K562 (cell line): ENCODE data around the gene STUB1. TPM values are rescaled to one million over a fixed set of nuclear protein-coding genes. Genes with fewer than 3 reads are reported as not detected.

Experiments used
- ATAC-seq: fragments of 200-7000 bp; cut with Tn5 transposase; 3 replicates; pipeline ENCODE4 v1.9.1; 2020; ENCODE audit warnings: moderate library complexity
- BruUV-seq: library from RNA; stranded (reverse); fragments of 400-500 nt; replicated peaks from 2 replicates; lab custom pipeline; 2021; lab: Mats Ljungman, UMichigan
- CTCF ChIA-PET: fragments of 300-600 bp; formaldehyde crosslinking; extraction: SDS; loops from one replicate; lab custom pipeline; 2021; ENCODE audit warnings: low intra/inter-chr PET ratio; lab: Yijun Ruan, JAX
- POLR2A ChIA-PET: fragments of 300-600, 350-650 bp; sonication (Branson Sonifier 250); formaldehyde crosslinking; extraction: SDS; loops from one replicate; lab custom pipeline; 2021; ENCODE audit warnings: antibody characterized with exemption, inconsistent platforms; lab: Yijun Ruan, JAX
- DNase-seq, 4 experiments: peaks; one replicate each; pipeline versions ENCODE4 v3.0.0 to v3.0.0-alpha.2; 2011 to 2018; ENCODE audit warnings: low spot score in 3 of 4, mixed read lengths in 3 of 4; ENCODE audit errors: extremely low read depth in 1 of 4
- FAIRE-seq: peaks from 2 replicates; lab custom pipeline; 2011; peaks lifted over from hg19 to GRCh38; lab: Jason Lieb, UNC
- H2AFZ ChIP-seq: 2 replicates; pipeline ENCODE4 v1.6.0; 2011; ENCODE audit warnings: low read depth, low read length, control low read depth, inconsistent platforms
- H3K27ac ChIP-seq: fragments of 200-600 bp; 3 replicates; pipeline ENCODE4 v1.8.0; 2011; ENCODE audit warnings: low read depth, mild to moderate bottlenecking, control low read depth, inconsistent platforms, low read length, moderate library complexity, mixed read lengths; ENCODE audit errors: extremely low read depth
- H3K27me3 ChIP-seq, 2 experiments: fragments of 300-600 bp in 1 of 2; 2 replicates in 1 of 2; 3 replicates in 1 of 2; pipeline versions ENCODE4 v1.6.0 to v1.8.0; 2011; ENCODE audit warnings: inconsistent platforms in 2 of 2, low read length in 2 of 2, mild to moderate bottlenecking in 1 of 2, mixed read lengths in 1 of 2, moderate library complexity in 1 of 2; ENCODE audit not compliant: control insufficient read depth in 2 of 2, insufficient read depth in 2 of 2
- H3K36me3 ChIP-seq: fragments of 300-600 bp; 3 replicates; pipeline ENCODE4 v1.8.0; 2011; ENCODE audit warnings: mild to moderate bottlenecking, low read length, inconsistent platforms; ENCODE audit not compliant: control insufficient read depth, insufficient read depth
- H3K4me1 ChIP-seq, 2 experiments: fragments of 200-600 bp in 1 of 2; replicated peaks in 1 of 2; 2 replicates in 1 of 2; 3 replicates in 1 of 2; pipeline versions ENCODE4 v1.5.1 to v1.8.0; 2011; ENCODE audit warnings: inconsistent platforms in 2 of 2, low read length in 2 of 2, mild to moderate bottlenecking in 1 of 2, mixed read lengths in 1 of 2, moderate library complexity in 1 of 2; ENCODE audit not compliant: control insufficient read depth in 2 of 2, insufficient read depth in 2 of 2
- H3K4me2 ChIP-seq: 2 replicates; pipeline ENCODE4 v1.6.1; 2011; ENCODE audit warnings: low read length, control low read depth, inconsistent platforms, mixed read lengths; ENCODE audit not compliant: insufficient read depth
- H3K4me3 ChIP-seq: fragments of 200-600 bp; sonication (generic), shearing (Covaris generic); 2 replicates; pipeline ENCODE4 v1.5.1; 2016; ENCODE audit warnings: control low read depth, inconsistent platforms
- H3K79me2 ChIP-seq: fragments of 200-600 bp; 3 replicates; pipeline ENCODE4 v1.8.0; 2011; ENCODE audit warnings: low read length, inconsistent platforms; ENCODE audit not compliant: control insufficient read depth, insufficient read depth
- H3K9ac ChIP-seq, 2 experiments: 2 replicates each; pipeline versions ENCODE4 v1.6.0 to v1.6.1; 2011; ENCODE audit warnings: low read depth in 2 of 2, low read length in 2 of 2, control low read depth in 1 of 2, inconsistent platforms in 1 of 2, mild to moderate bottlenecking in 1 of 2, mixed read lengths in 1 of 2; ENCODE audit not compliant: insufficient read depth in 1 of 2
- H3K9me1 ChIP-seq: one replicate; pipeline ENCODE4 v1.6.0; 2011; ENCODE audit warnings: inconsistent platforms, mild to moderate bottlenecking, low read length, moderate library complexity; ENCODE audit not compliant: control insufficient read depth, insufficient read depth
- H3K9me3 ChIP-seq: replicated peaks from 2 replicates; pipeline ENCODE4 v1.5.1; 2011; ENCODE audit warnings: low read depth, low read length, inconsistent platforms; ENCODE audit not compliant: control insufficient read depth, insufficient read depth
- H4K20me1 ChIP-seq: replicated peaks from 2 replicates; pipeline ENCODE4 v1.6.1; 2011; ENCODE audit warnings: low read length, inconsistent platforms, mixed read lengths; ENCODE audit not compliant: control insufficient read depth, insufficient read depth
- HMGN3 ChIP-seq: IDR thresholded peaks from 2 replicates; pipeline ENCODE4 v1.6.1; 2011; ENCODE audit warnings: borderline replicate concordance, low read depth, mild to moderate bottlenecking, mixed read lengths, low read length; ENCODE audit not compliant: insufficient read length; ENCODE audit errors: extremely low read depth
- POLR2G ChIP-seq: fragments of 200-400 bp; formaldehyde crosslinking; IDR thresholded peaks from 2 replicates; pipeline ENCODE4 v1.6.1; 2017; ENCODE audit warnings: low read depth, mild to moderate bottlenecking, antibody characterized with exemption, low read length, moderate library complexity
- RBFOX2 ChIP-seq: fragments of 200-400 bp; formaldehyde crosslinking; IDR thresholded peaks from 2 replicates; pipeline ENCODE4 v1.6.1; 2017; ENCODE audit warnings: low read depth, mild to moderate bottlenecking, low read length, moderate library complexity
- RHOXF2B ChIP-seq: fragments of 250-450 bp; sonication (Bioruptor Pico); conservative IDR thresholded peaks from 2 replicates; pipeline ENCODE4 v1.5.1; 2021
- STAT5B ChIP-seq: fragments of 250-450 bp; sonication (Bioruptor Pico); IDR thresholded peaks from 2 replicates; pipeline ENCODE4 v1.8.0; 2021; ENCODE audit warnings: mild to moderate bottlenecking, inconsistent platforms
- TEAD4 ChIP-seq, 2 experiments: sonication (generic) in 1 of 2; formaldehyde crosslinking in 1 of 2; IDR thresholded peaks; 2 replicates each; pipeline versions ENCODE4 v1.6.1 to v1.8.0; 2012 to 2022; ENCODE audit warnings: borderline replicate concordance in 1 of 2, inconsistent platforms in 1 of 2, low read length in 1 of 2, mild to moderate bottlenecking in 1 of 2, missing genetic modification reagents in 1 of 2
- ZNF134 ChIP-seq: fragments of 250-450 bp; sonication (Bioruptor Pico); conservative IDR thresholded peaks from 2 replicates; pipeline ENCODE4 v1.4.0; 2020
- WGBS: fragments of 100-300 bp; shearing (Covaris generic); methylation state at CpG from one replicate; pipeline ENCODE4 v1.1.6; 2016; ENCODE audit warnings: low coverage, mixed read lengths; ENCODE audit not compliant: insufficient coverage; ENCODE audit errors: missing lambda C conversion rate; 5-methylcytosine and 5-hydroxymethylcytosine counted together
- in situ Hi-C: fragments of 300-500 bp; cut with MboI; formaldehyde crosslinking; loops from 4 replicates; pipeline ENCODE4 v1.15.0; 2018; ENCODE audit warnings: inconsistent platforms, mixed read lengths
- intact Hi-C: fragments of 100-400 bp; cut with micrococcal nuclease; formaldehyde crosslinking; loops from 2 replicates; pipeline ENCODE4 v1.14.2; 2022
- polyA plus RNA-seq, 8 experiments: library from polyadenylated mRNA; depleted of rRNA in 4 of 8; stranded (reverse) in 5 of 8; unstranded in 3 of 8; fragments of >200 nt; fragmentation: Nextera tagmentation in 2 of 8; fragmentation: Illumina TruSeq in 1 of 8; extraction: Ambion mirVana in 2 of 8; extraction: Trizol in 1 of 8; gene quantifications; 2 replicates each; pipeline versions ENCODE4 v1.2.1 to v1.2.3, GENCODE V29; 2011 to 2014; ENCODE audit warnings: inconsistent platforms in 1 of 8, missing spikeins in 1 of 8
- total RNA-seq, 7 experiments: library from RNA; depleted of rRNA in 6 of 7; stranded (reverse); fragments of >200 nt in 6 of 7; fragmentation: Illumina TruSeq in 2 of 7; extraction: Trizol in 2 of 7; gene quantifications; 2 replicates each; pipeline versions ENCODE4 v1.2.1 to v1.2.3, GENCODE V29; 2011 to 2021; ENCODE audit warnings: low replicate concordance in 1 of 7
- TF ChIP-seq, protein P1 (sequence below): sonication (generic); formaldehyde crosslinking; IDR thresholded peaks from 2 replicates; pipeline ENCODE4 v1.8.1; 2022; ENCODE audit warnings: missing genetic modification reagents

STUB1 gene
- total and polyA plus RNA-seq, 9 of the 15 experiments (the other 6 are each of a cell fraction or from before 2014, with no cell fraction given) = 10.6 to 251 (median 152) TPM

DNA sequence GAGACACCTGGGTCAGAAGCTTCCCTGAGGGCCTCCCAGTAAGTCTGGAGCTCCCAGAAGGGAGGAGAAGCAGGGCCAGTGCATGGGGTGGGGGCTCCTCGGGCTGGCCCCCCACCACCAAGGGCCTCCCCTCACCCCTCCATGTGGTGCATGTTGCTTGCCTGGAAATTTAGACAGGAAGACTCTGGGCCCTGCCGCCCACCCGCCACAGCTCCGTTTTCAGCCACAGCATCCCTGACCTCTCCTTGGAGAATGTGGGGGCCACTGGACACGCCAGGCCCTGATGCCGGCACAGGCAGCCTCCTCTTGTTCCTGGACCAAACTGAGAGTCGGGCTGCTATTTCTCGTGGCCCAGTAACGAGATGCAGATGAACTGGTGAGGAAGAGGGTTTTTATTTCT, 41.4 kb upstream of the STUB1 start:
- Histone ChIP-seq H3K9ac (peak overlapping the region in 1 of 2 experiments; percentile 74; a peak in 2 of 4 replicates), H3K9me3 (no peaks in the 10 kb centered on the region), H3K4me1 (peaks cover 18 to 87% of the 10 kb centered on the region in 2 experiments; a peak in 4 of 5 replicates), H3K4me3 (no peak overlapping the region), H3K27ac (no peak overlapping the region), H3K9me1 (no peaks in the 10 kb centered on the region), H3K79me2 (peaks cover 53% of the 10 kb centered on the region), H2AFZ (no peak overlapping the region), H3K27me3 (no peaks in the 10 kb centered on the region), H4K20me1 (no peaks in the 10 kb centered on the region), H3K4me2 (no peak overlapping the region), H3K36me3 (peaks cover 20% of the 10 kb centered on the region; the same call in 1 of the 3 replicates)
- TF ChIP-seq, protein P1, sequence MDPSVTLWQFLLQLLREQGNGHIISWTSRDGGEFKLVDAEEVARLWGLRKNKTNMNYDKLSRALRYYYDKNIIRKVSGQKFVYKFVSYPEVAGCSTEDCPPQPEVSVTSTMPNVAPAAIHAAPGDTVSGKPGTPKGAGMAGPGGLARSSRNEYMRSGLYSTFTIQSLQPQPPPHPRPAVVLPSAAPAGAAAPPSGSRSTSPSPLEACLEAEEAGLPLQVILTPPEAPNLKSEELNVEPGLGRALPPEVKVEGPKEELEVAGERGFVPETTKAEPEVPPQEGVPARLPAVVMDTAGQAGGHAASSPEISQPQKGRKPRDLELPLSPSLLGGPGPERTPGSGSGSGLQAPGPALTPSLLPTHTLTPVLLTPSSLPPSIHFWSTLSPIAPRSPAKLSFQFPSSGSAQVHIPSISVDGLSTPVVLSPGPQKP = no peak
- TF ChIP-seq RHOXF2B (no peak), POLR2G (no peak), TEAD4 (IDR thresholded peaks at IDR 0.05; ENCODE audit: low read length) (no peak), TEAD4 (CRISPR knock-in tag; IDR thresholded peaks at IDR 0.05; ENCODE audit: borderline replicate concordance) (no peak), HMGN3 (peak; percentile 18), RBFOX2 (0 out of 2 replicates have a peak, but pooled peaks have one; percentile 5), STAT5B (CRISPR knock-in tag) (no peak), ZNF134 (no peak)
- ChIA-PET POLR2A (no interaction called here), CTCF (no interaction called here)
- DNase-seq (no peak), FAIRE-seq (no peak), ATAC-seq (no peak)
- in situ Hi-C loops (no loop called here), intact Hi-C loops (loop anchor here (5.0 kb wide), 1 partner anchor 38 kb away; the partner anchor contains the start of gene RHBDL1)
- WGBS = 71% methylated on average over 9 of the region's 9 CpGs
- BruUV-seq = no TSS peak
